ENCODE measurements around the gene SEMA5A.

GRCh38 chr5:9567039-9567438, 21.2 kb upstream of the SEMA5A start:
- TF ChIP-seq CTCF (IDR thresholded peaks at IDR 0.05) (no peak), POLR2A (IDR thresholded peaks at IDR 0.05) (no peak)
